Mucosa of descending colon (tissue), 3 donors: Measurements from ENCODE around the gene FOXP2. TPM values are rescaled to one million over a fixed set of nuclear protein-coding genes. Genes with fewer than 3 reads are reported as not detected.

ENCODE experiments used
- ATAC-seq: fragments of 200-7000 bp; cut with Tn5 transposase; one replicate; pipeline ENCODE4 v1.9.1; 2020; ENCODE audit warnings: mild to moderate bottlenecking, moderate library complexity
- DNase-seq, 3 donors: peaks; one replicate each; pipeline ENCODE4 v3.0.0-alpha.2; 2020
- H3K36me3 ChIP-seq: fragments of 200-600 bp; one replicate; pipeline ENCODE4 v1.8.0; 2021; ENCODE audit warnings: low read depth, mild to moderate bottlenecking
- H3K4me1 ChIP-seq: fragments of 200-600 bp; one replicate; pipeline ENCODE4 v1.8.0; 2021; ENCODE audit warnings: low read depth, mild to moderate bottlenecking
- H3K4me3 ChIP-seq: fragments of 200-600 bp; one replicate; pipeline ENCODE4 v1.8.0; 2021; ENCODE audit warnings: mild to moderate bottlenecking
- H3K9me3 ChIP-seq: fragments of 200-600 bp; one replicate; pipeline ENCODE4 v1.8.0; 2021; ENCODE audit warnings: mild to moderate bottlenecking
- CTCF ChIP-seq: fragments of 200-600 bp; IDR thresholded peaks from one replicate; pipeline ENCODE4 v1.8.0; 2022; ENCODE audit warnings: antibody characterized with exemption, mild to moderate bottlenecking
- intact Hi-C, 2 donors: fragments of 100-400 bp; cut with DNase I in 1 of 2; cut with micrococcal nuclease in 1 of 2; formaldehyde crosslinking; loops; one replicate each; pipeline versions ENCODE4 v1.11.0 to v1.11.1; 2022; cut with DNase I, micrococcal nuclease
- long read RNA-seq, 2 donors: library from polyadenylated mRNA; unstranded; transcript quantifications; one replicate each; pipeline ENCODE4 v2.0.0, GENCODE V29; 2019 to 2021
- total RNA-seq, 3 donors: library from RNA; stranded (reverse); fragmentation: NEBNext Ultra II Directional in 2 of 3; extraction: Animal tissue kit (Norgen Biotek cat#: 25700) in 2 of 3; gene quantifications; one replicate each; pipeline versions ENCODE4 v1.2.1 to v1.2.4, GENCODE V29; 2021 to 2023
- donor health status: DM: no; HTN: no; CAD: no; lungs with moderate emphysema.
- donor health status: DM: no; HTN: no; CAD: no.
- donor health status: DM: no; HTN: yes; CAD: no.

Gene FOXP2
- 10 to 100 TPM; 14.9 to 88.0 (median 17.2) TPM for total RNA-seq
- long read RNA-seq, donor 1, full-length matches to known transcripts = 10 of 62 reads
- long read RNA-seq, donor 1, partial matches to known transcripts = 19 of 62 reads
- long read RNA-seq, donor 1, other reads (novel, unspliced or antisense) = 33 of 62 reads
- long read RNA-seq, donor 2, partial matches to known transcripts = 0 of 1 reads
- long read RNA-seq, donor 2, other reads (novel, unspliced or antisense) = 1 of 1 reads

GRCh38 chr7:114414156-114415063 lies at the start of gene FOXP2:
Gene FOXP2, plus strand, starts transcription at chr7:114414815. Its CDS starts 11,697 bp downstream, at chr7:114426512.
- no peak for TF ChIP-seq CTCF
- intact Hi-C loops = loop anchor here (2.0 to 5.0 kb wide), 2 partner anchors 327 to 332 kb away; no protein-coding TSS in a partner anchor
- Histone ChIP-seq H3K9me3 (no peaks in the 10 kb centered on the region), H3K4me1 (peaks cover 16% of the 10 kb centered on the region), H3K36me3 (no peaks in the 10 kb centered on the region), H3K4me3 (no peak within 1 kb of the TSS)
- DNase-seq (no peak), ATAC-seq (peak; percentile 55)

GRCh38 chr7:114365791-114366190 lies 48.8 kb upstream of the FOXP2 start:
- ATAC-seq = no peak
- intact Hi-C loops = no loop called here
- H3K36me3 ChIP-seq = no peaks in the 10 kb centered on the region
- no peaks in the 10 kb centered on the region for H3K4me1 ChIP-seq
- no peak overlapping the region for H3K4me3 ChIP-seq
- TF ChIP-seq CTCF = no peak
- H3K9me3 ChIP-seq = no peaks in the 10 kb centered on the region
- no peak for DNase-seq

- intact Hi-C loops = no loop called here
- DNase-seq (no peak), ATAC-seq (no peak)
Measured at GRCh38 chr7:114368492-114368891, 46.1 kb upstream of the FOXP2 start.

GRCh38 chr7:114369294-114369693 lies 45.3 kb upstream of the FOXP2 start:
- DNase-seq (no peak), ATAC-seq (no peak)
- no peak for TF ChIP-seq CTCF
- intact Hi-C loops = no loop called here
- H3K4me1 ChIP-seq = no peaks in the 10 kb centered on the region
- H3K36me3 ChIP-seq = no peaks in the 10 kb centered on the region
- H3K9me3 ChIP-seq = no peaks in the 10 kb centered on the region
- no peak overlapping the region for H3K4me3 ChIP-seq

More at GRCh38 chr7:114368492-114368891, 46.1 kb upstream of the FOXP2 start:
- TF ChIP-seq CTCF = no peak
- no peak overlapping the region for H3K4me3 ChIP-seq
- H3K36me3 ChIP-seq = no peaks in the 10 kb centered on the region
- H3K4me1 ChIP-seq = no peaks in the 10 kb centered on the region
- no peaks in the 10 kb centered on the region for H3K9me3 ChIP-seq

GRCh38 chr7:114372619-114373018 lies 42.0 kb upstream of the FOXP2 start:
- no peaks in the 10 kb centered on the region for H3K4me1 ChIP-seq
- no peaks in the 10 kb centered on the region for H3K36me3 ChIP-seq
- no peaks in the 10 kb centered on the region for H3K9me3 ChIP-seq
- DNase-seq (no peak), ATAC-seq (no peak)
- intact Hi-C loops = no loop called here
- no peak for TF ChIP-seq CTCF
- H3K4me3 ChIP-seq = no peak overlapping the region
